Left cardiac atrium (tissue), 4 donors: ENCODE data around the gene LGR4. TPM values are rescaled to one million over a fixed set of nuclear protein-coding genes. Genes with fewer than 3 reads are reported as not detected.
"Not testable (repeated sequence)": the region's sequence is repeated elsewhere in the genome, so short reads cannot be mapped to it uniquely, and the experiment has no call there.

Source experiments
- ATAC-seq, 2 donors: fragments of 200-7000 bp; cut with Tn5 transposase; one replicate each; pipeline ENCODE4 v1.9.1; 2020; ENCODE audit warnings: mild to moderate bottlenecking in 2 of 2, moderate library complexity in 2 of 2
- DNase-seq: peaks from one replicate; pipeline ENCODE4 v3.0.0-alpha.2; 2020
- intact Hi-C, 2 donors: fragments of 100-400 bp; cut with DNase I; formaldehyde crosslinking; loops; one replicate each; pipeline versions ENCODE4 v1.14.1 to v1.15.1; 2022 to 2023
- microRNA-seq, 2 donors: library from miRNA; unstranded; fragments of <30 nt; microRNA quantifications; one replicate each; pipeline ENCODE4 v1.2.0, GENCODE V29; 2020
- total RNA-seq, 2 donors: library from RNA; stranded (reverse); fragmentation: NEBNext Ultra II Directional; extraction: Animal tissue kit (Norgen Biotek cat#: 25700); gene quantifications; one replicate each; pipeline ENCODE4 v1.2.1, GENCODE V29; 2021
- donor health status: DM: no; HTN: yes; CAD: no.
- donor health status: DM: no; HTN: yes; CAD: no; lungs with severe emphysema.
- donor health status: DM: yes; HTN: yes; CAD: no.
- donor health status: Dilated cardiomyopathy.

The LGR4 gene
- total RNA-seq, 2 donors from 2014 or later: 29.0 to 33.3 TPM

- ATAC-seq, intact Hi-C loops, DNase-seq: not testable (repeated sequence)
Measured at GRCh38 chr11:27334764-27335163, 137.8 kb downstream of the LGR4 start.

GRCh38 chr11:27331981-27332380 lies 140.6 kb downstream of the LGR4 start:
- intact Hi-C loops: no loop called here
- ATAC-seq (no peak), DNase-seq (no peak)

- intact Hi-C loops: no loop called here
- DNase-seq: no peak
Measured at GRCh38 chr11:27330633-27331270, 141.8 kb downstream of the LGR4 start.

GRCh38 chr11:27329867-27330632 lies 142.5 kb downstream of the LGR4 start:
- no peak for DNase-seq
- ATAC-seq: no peak
- intact Hi-C loops: no loop called here

More at GRCh38 chr11:27330633-27331270, 141.8 kb downstream of the LGR4 start:
- ATAC-seq: no peak

GRCh38 chr11:27328614-27329013 lies 144.0 kb downstream of the LGR4 start:
- DNase-seq: no peak
- intact Hi-C loops: no loop called here
- ATAC-seq: no peak

GRCh38 chr11:27327064-27327463 lies 145.5 kb downstream of the LGR4 start:
- DNase-seq, intact Hi-C loops, ATAC-seq: not testable (repeated sequence)

- intact Hi-C loops, DNase-seq, ATAC-seq: not testable (repeated sequence)
Measured at GRCh38 chr11:27322196-27322595, 150.4 kb downstream of the LGR4 start.

- intact Hi-C loops, DNase-seq: not testable (repeated sequence)
Measured at GRCh38 chr11:27321340-27321739, 151.2 kb downstream of the LGR4 start.

GRCh38 chr11:27319072-27319471 lies 153.5 kb downstream of the LGR4 start:
- intact Hi-C loops: no loop called here
- DNase-seq (no peak), ATAC-seq (no peak)

More at GRCh38 chr11:27321340-27321739, 151.2 kb downstream of the LGR4 start:
- not testable (repeated sequence) for ATAC-seq

- ATAC-seq: no peak
- DNase-seq: no peak
- intact Hi-C loops: no loop called here
Measured at GRCh38 chr11:27317751-27318150, 154.8 kb downstream of the LGR4 start.

Small RNA genes lying within 50 kb of the gene (microRNA-seq; reads per million reads assigned to microRNA genes)
- 0 reads per million in 2 donors for gene MIR8087

Other genes starting within 250 kb of the LGR4 start
- 1 to 10 TPM; 2.0 to 3.0 TPM for gene CCDC34, start 109.6 kb downstream of the LGR4 start, total RNA-seq
- gene LIN7C, start 34.0 kb upstream of the LGR4 start, total RNA-seq: 10 to 100 TPM; 15.4 to 24.2 TPM
- gene BDNF, start 227.7 kb upstream of the LGR4 start, total RNA-seq: under 1 TPM; 0.08 to 0.09 TPM